Small intestine (tissue), 7 donors: Measurements from ENCODE around the gene SOCS3. TPM values are rescaled to one million over a fixed set of nuclear protein-coding genes. Genes with fewer than 3 reads are reported as not detected.
A peak's percentile ranks its signal among the peaks of the same experiment; 100 is the strongest.

Source experiments
- DNase-seq, 2 donors: peaks; one replicate each; pipeline versions ENCODE4 v3.0.0 to v3.0.0-alpha.2; 2013
- FAIRE-seq: peaks from 2 replicates; lab custom pipeline; 2012; peaks lifted over from hg19 to GRCh38; lab: Jason Lieb, UNC
- H3K27ac ChIP-seq, 3 donors: one replicate each; pipeline ENCODE4 v1.5.1; 2013; ENCODE audit warnings: low read length in 2 of 3, mild to moderate bottlenecking in 2 of 3, control low read depth in 1 of 3, inconsistent platforms in 1 of 3, low read depth in 1 of 3, moderate library complexity in 1 of 3
- H3K27me3 ChIP-seq, 3 donors: one replicate each; pipeline ENCODE4 v1.6.1; 2013; ENCODE audit warnings: low read length in 3 of 3, inconsistent platforms in 1 of 3; ENCODE audit not compliant: control insufficient read depth in 3 of 3, insufficient read depth in 3 of 3
- H3K36me3 ChIP-seq, 3 donors: one replicate each; pipeline ENCODE4 v1.6.1; 2013; ENCODE audit warnings: low read length in 3 of 3, inconsistent platforms in 1 of 3, low read depth in 1 of 3, mild to moderate bottlenecking in 1 of 3, moderate library complexity in 1 of 3; ENCODE audit not compliant: control insufficient read depth in 3 of 3, insufficient read depth in 2 of 3
- H3K4me1 ChIP-seq, 3 donors: one replicate each; pipeline ENCODE4 v1.6.1; 2013; ENCODE audit warnings: low read length in 2 of 3, inconsistent platforms in 1 of 3, low read depth in 1 of 3, mild to moderate bottlenecking in 1 of 3, moderate library complexity in 1 of 3; ENCODE audit not compliant: control insufficient read depth in 3 of 3, insufficient read depth in 2 of 3
- H3K4me3 ChIP-seq, 3 donors: one replicate each; pipeline ENCODE4 v1.5.1; 2013; ENCODE audit warnings: low read length in 3 of 3, control low read depth in 1 of 3, inconsistent platforms in 1 of 3, low read depth in 1 of 3, mild to moderate bottlenecking in 1 of 3, moderate library complexity in 1 of 3
- H3K9me3 ChIP-seq, 2 donors: one replicate each; pipeline ENCODE4 v1.6.1; 2013; ENCODE audit warnings: low read depth in 1 of 2, low read length in 1 of 2; ENCODE audit not compliant: control insufficient read depth in 2 of 2, insufficient read depth in 1 of 2
- WGBS, 3 donors: extraction: QIAGEN DNeasy Blood & Tissue Kit; methylation state at CpG; one replicate each; pipeline ENCODE4 v1.1.7; 2013; 5-methylcytosine and 5-hydroxymethylcytosine counted together
- polyA plus RNA-seq, 4 donors: library from polyadenylated mRNA; stranded (reverse) in 3 of 4; unstranded in 1 of 4; fragments of 200-250 nt in 3 of 4; fragments of 120-200 nt in 1 of 4; gene quantifications; one replicate each; pipeline versions ENCODE4 v1.2.1 to v1.2.3, GENCODE V29; 2013
- donor health status: healthy with polysubstance abuse.
- donor health status: control.
- donor health status: control.
- donor health status: Bipolar disorder and iron deficiency.
- donor health status: healthy.

Gene SOCS3
- polyA plus RNA-seq, 4 donors: 3.4 to 67.3 (median 17.2) TPM

GRCh38 chr17:78384479-78385175 lies 24.8 kb upstream of the SOCS3 start:
- 77 to 90% (median 82%) methylated on average over 22 to 23 of the region's 23 CpGs for WGBS, 3 donors
- Histone ChIP-seq H3K4me1 (peaks cover 8 to 36% (median 22%) of the 10 kb centered on the region in 3 donors), H3K27ac (peak overlapping the region in 2 of 3 donors; percentile 8 to 94), H3K27me3 (no peaks in the 10 kb centered on the region), H3K36me3 (peaks cover 0 to 36% (median 0%) of the 10 kb centered on the region in 3 donors), H3K4me3 (no peak overlapping the region), H3K9me3 (no peaks in the 10 kb centered on the region)
- DNase-seq: no peak
- FAIRE-seq: no peak

- no peak for FAIRE-seq
- H3K36me3 ChIP-seq: peaks cover 0 to 33% (median 0%) of the 10 kb centered on the region in 3 donors
- no peak for DNase-seq
- H3K4me1 ChIP-seq: peaks cover 8 to 36% (median 26%) of the 10 kb centered on the region in 3 donors
- WGBS, 3 donors: 51 to 73% (median 61%) methylated on average over 15 of the region's 15 CpGs
- H3K9me3 ChIP-seq: no peaks in the 10 kb centered on the region
- H3K4me3 ChIP-seq: no peak overlapping the region
- H3K27ac ChIP-seq: peak overlapping the region in 2 of 3 donors; percentile 8 to 94
- no peaks in the 10 kb centered on the region for H3K27me3 ChIP-seq
Measured at GRCh38 chr17:78383725-78384471, 24.0 kb upstream of the SOCS3 start.

GRCh38 chr17:78381601-78382232 lies 21.8 kb upstream of the SOCS3 start:
- peaks cover 0 to 28% (median 0%) of the 10 kb centered on the region in 3 donors for H3K36me3 ChIP-seq
- DNase-seq: peak; percentile 21 to 84
- H3K27me3 ChIP-seq: no peaks in the 10 kb centered on the region
- H3K9me3 ChIP-seq: no peaks in the 10 kb centered on the region
- peak overlapping the region in 2 of 3 donors; percentile 65 to 83 for H3K27ac ChIP-seq
- WGBS, 3 donors: 25 to 37% (median 34%) methylated on average over 12 of the region's 12 CpGs
- H3K4me3 ChIP-seq: no peak overlapping the region
- no peak for FAIRE-seq
- H3K4me1 ChIP-seq: peaks cover 8 to 38% (median 31%) of the 10 kb centered on the region in 3 donors

- Histone ChIP-seq H3K27me3 (no peaks in the 10 kb centered on the region), H3K9me3 (no peaks in the 10 kb centered on the region), H3K4me1 (peaks cover 6 to 32% (median 22%) of the 10 kb centered on the region in 3 donors), H3K4me3 (no peak overlapping the region), H3K27ac (peak overlapping the region in 1 of 3 donors; percentile 17), H3K36me3 (peaks cover 0 to 17% (median 0%) of the 10 kb centered on the region in 3 donors)
- 69 to 73% (median 73%) methylated on average over 5 of the region's 5 CpGs for WGBS, 3 donors
- DNase-seq: no peak
- FAIRE-seq: no peak
Measured at GRCh38 chr17:78380370-78380769, 20.5 kb upstream of the SOCS3 start.

GRCh38 chr17:78379131-78379491 lies 19.2 kb upstream of the SOCS3 start:
- peaks cover 0 to 7% (median 0%) of the 10 kb centered on the region in 3 donors for H3K36me3 ChIP-seq
- peaks cover 5 to 29% (median 16%) of the 10 kb centered on the region in 3 donors for H3K4me1 ChIP-seq
- peak overlapping the region; percentile 95 to 99 (median 95) for H3K4me3 ChIP-seq
- no peak for DNase-seq
- peak overlapping the region; percentile 58 to 91 (median 90) for H3K27ac ChIP-seq
- 4 to 5% (median 4%) methylated on average over 7 of the region's 7 CpGs for WGBS, 3 donors
- no peaks in the 10 kb centered on the region for H3K9me3 ChIP-seq
- FAIRE-seq: no peak
- H3K27me3 ChIP-seq: no peaks in the 10 kb centered on the region

- peaks cover 5 to 29% (median 14%) of the 10 kb centered on the region in 3 donors for H3K4me1 ChIP-seq
- peak within 1 kb of the TSS; percentile 95 to 99 (median 95) for H3K4me3 ChIP-seq
- H3K27ac ChIP-seq: peak within 1 kb of the TSS; percentile 78 to 91 (median 90)
- DNase-seq (peak; percentile 78 to 93), FAIRE-seq (no peak)
- peaks cover 0 to 4% (median 0%) of the 10 kb centered on the region in 3 donors for H3K36me3 ChIP-seq
- H3K27me3 ChIP-seq: no peaks in the 10 kb centered on the region
- 1 to 2% (median 1%) methylated on average over 53 to 89 of the region's 89 CpGs for WGBS, 3 donors
- H3K9me3 ChIP-seq: no peaks in the 10 kb centered on the region
Measured at GRCh38 chr17:78378225-78379130, 18.6 kb upstream of the SOCS3 start, which contains the start of gene PGS1. TSS of gene PGS1 (plus strand) at chr17:78378649. CDS start at chr17:78378666, 17 bp downstream.

GRCh38 chr17:78377858-78378224 lies 18.0 kb upstream of the SOCS3 start:
- Histone ChIP-seq H3K9me3 (no peaks in the 10 kb centered on the region), H3K27me3 (no peaks in the 10 kb centered on the region), H3K4me1 (peaks cover 5 to 29% (median 14%) of the 10 kb centered on the region in 3 donors), H3K36me3 (peaks cover 0 to 4% (median 0%) of the 10 kb centered on the region in 3 donors), H3K4me3 (peak overlapping the region; percentile 95 to 99 (median 95)), H3K27ac (peak overlapping the region; percentile 78 to 91 (median 90))
- FAIRE-seq (no peak), DNase-seq (peak in 1 of 2 donors; percentile 31)
- 9 to 36% (median 17%) methylated on average over 14 of the region's 14 CpGs for WGBS, 3 donors
